ENCODE data around the gene CDK11A.
"Not testable (repeated sequence)": the region's sequence is repeated elsewhere in the genome, so short reads cannot be mapped to it uniquely, and the experiment has no call there.

Gene CDK11A

GRCh38 chr1:1676087-1676486 is 48.1 kb downstream of the CDK11A start:
- Histone ChIP-seq H3K4me1 (ENCODE audit: control insufficient read depth in 1 of 2, insufficient read depth in 2 of 2, low read length in 2 of 2) (peaks cover 0 to 13% of the 10 kb centered on the region in 2 donors), H3K36me3 (ENCODE audit: control insufficient read depth in 1 of 2, insufficient read depth in 2 of 2, low read length in 2 of 2) (peaks cover 7 to 18% of the 10 kb centered on the region in 2 donors)
- not testable (repeated sequence) for H3K27ac ChIP-seq (ENCODE audit: low read length); H3K4me3 ChIP-seq (ENCODE audit: low read depth in 1 of 2, low read length in 2 of 2); H3K27me3 ChIP-seq (ENCODE audit: low read depth, low read length); H3K9me3 ChIP-seq (ENCODE audit: control insufficient read depth in 1 of 2, low read length in 2 of 2)

GRCh38 chr1:1675218-1675617 is 48.9 kb downstream of the CDK11A start:
- H3K4me3 ChIP-seq (ENCODE audit: low read depth in 1 of 2, low read length in 2 of 2); H3K9me3 ChIP-seq (ENCODE audit: control insufficient read depth in 1 of 2, low read length in 2 of 2); H3K27me3 ChIP-seq (ENCODE audit: low read depth, low read length); H3K27ac ChIP-seq (ENCODE audit: low read length): not testable (repeated sequence)
- peaks cover 0 to 10% of the 10 kb centered on the region in 2 donors for H3K4me1 ChIP-seq (ENCODE audit: control insufficient read depth in 1 of 2, insufficient read depth in 2 of 2, low read length in 2 of 2)
- peaks cover 8 to 24% of the 10 kb centered on the region in 2 donors for H3K36me3 ChIP-seq (ENCODE audit: control insufficient read depth in 1 of 2, insufficient read depth in 2 of 2, low read length in 2 of 2)

GRCh38 chr1:1674806-1675205 is 49.4 kb downstream of the CDK11A start:
- Histone ChIP-seq H3K36me3 (ENCODE audit: control insufficient read depth in 1 of 2, insufficient read depth in 2 of 2, low read length in 2 of 2) (peaks cover 10 to 25% of the 10 kb centered on the region in 2 donors), H3K4me1 (ENCODE audit: control insufficient read depth in 1 of 2, insufficient read depth in 2 of 2, low read length in 2 of 2) (peaks cover 0 to 10% of the 10 kb centered on the region in 2 donors)
- H3K9me3 ChIP-seq (ENCODE audit: control insufficient read depth in 1 of 2, low read length in 2 of 2); H3K27ac ChIP-seq (ENCODE audit: low read length); H3K27me3 ChIP-seq (ENCODE audit: low read depth, low read length); H3K4me3 ChIP-seq (ENCODE audit: low read depth in 1 of 2, low read length in 2 of 2): not testable (repeated sequence)

GRCh38 chr1:1672181-1672965 is 51.8 kb downstream of the CDK11A start:
- H3K4me1 ChIP-seq (ENCODE audit: control insufficient read depth in 1 of 2, insufficient read depth in 2 of 2, low read length in 2 of 2): no peaks in the 10 kb centered on the region
- no peaks in the 10 kb centered on the region for H3K27me3 ChIP-seq (ENCODE audit: low read depth, low read length)
- no peaks in the 10 kb centered on the region for H3K9me3 ChIP-seq (ENCODE audit: control insufficient read depth in 1 of 2, low read length in 2 of 2)
- H3K27ac ChIP-seq (ENCODE audit: low read length): no peak overlapping the region
- H3K4me3 ChIP-seq (ENCODE audit: low read depth in 1 of 2, low read length in 2 of 2): no peak overlapping the region
- H3K36me3 ChIP-seq (ENCODE audit: control insufficient read depth in 1 of 2, insufficient read depth in 2 of 2, low read length in 2 of 2): peaks cover 12 to 37% of the 10 kb centered on the region in 2 donors

- H3K4me1 ChIP-seq (ENCODE audit: control insufficient read depth in 1 of 2, insufficient read depth in 2 of 2, low read length in 2 of 2): no peaks in the 10 kb centered on the region
- no peaks in the 10 kb centered on the region for H3K27me3 ChIP-seq (ENCODE audit: low read depth, low read length)
- no peak overlapping the region for H3K4me3 ChIP-seq (ENCODE audit: low read depth in 1 of 2, low read length in 2 of 2)
- no peak overlapping the region for H3K27ac ChIP-seq (ENCODE audit: low read length)
- peaks cover 12 to 39% of the 10 kb centered on the region in 2 donors for H3K36me3 ChIP-seq (ENCODE audit: control insufficient read depth in 1 of 2, insufficient read depth in 2 of 2, low read length in 2 of 2)
- H3K9me3 ChIP-seq (ENCODE audit: control insufficient read depth in 1 of 2, low read length in 2 of 2): no peaks in the 10 kb centered on the region
These were observed 52.6 kb downstream of the CDK11A start for GRCh38 chr1:1671365-1672119.

DNA sequence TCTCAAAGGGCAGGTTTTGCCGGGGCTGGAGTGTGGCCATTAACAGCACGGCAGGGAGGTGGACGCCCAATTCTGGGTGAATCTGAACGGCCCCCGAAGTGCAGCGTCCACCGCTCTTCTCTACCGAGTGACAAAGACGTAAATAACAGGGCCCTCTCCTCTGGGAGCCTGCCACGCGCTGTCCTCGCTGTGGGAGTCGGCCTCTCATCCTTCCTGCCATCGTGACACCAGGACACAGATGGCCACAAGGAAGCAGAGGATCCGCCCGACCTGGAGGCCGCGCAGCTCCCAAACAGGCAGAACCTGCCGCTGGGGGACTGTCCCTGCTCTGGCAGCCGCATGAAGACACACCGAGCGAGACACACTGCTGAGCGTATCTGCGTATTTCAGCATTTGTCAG is 53.3 kb downstream of the CDK11A start:
- Histone ChIP-seq H3K36me3 (ENCODE audit: control insufficient read depth in 1 of 2, insufficient read depth in 2 of 2, low read length in 2 of 2) (peaks cover 19 to 44% of the 10 kb centered on the region in 2 donors), H3K4me1 (ENCODE audit: control insufficient read depth in 1 of 2, insufficient read depth in 2 of 2, low read length in 2 of 2) (no peaks in the 10 kb centered on the region), H3K9me3 (ENCODE audit: control insufficient read depth in 1 of 2, low read length in 2 of 2) (no peaks in the 10 kb centered on the region), H3K27me3 (ENCODE audit: low read depth, low read length) (no peaks in the 10 kb centered on the region), H3K4me3 (ENCODE audit: low read depth in 1 of 2, low read length in 2 of 2) (no peak overlapping the region), H3K27ac (ENCODE audit: low read length) (no peak overlapping the region)

- no peak overlapping the region for H3K27ac ChIP-seq (ENCODE audit: low read length)
- no peaks in the 10 kb centered on the region for H3K27me3 ChIP-seq (ENCODE audit: low read depth, low read length)
- peaks cover 24 to 55% of the 10 kb centered on the region in 2 donors for H3K36me3 ChIP-seq (ENCODE audit: control insufficient read depth in 1 of 2, insufficient read depth in 2 of 2, low read length in 2 of 2)
- H3K9me3 ChIP-seq (ENCODE audit: control insufficient read depth in 1 of 2, low read length in 2 of 2): no peaks in the 10 kb centered on the region
- no peaks in the 10 kb centered on the region for H3K4me1 ChIP-seq (ENCODE audit: control insufficient read depth in 1 of 2, insufficient read depth in 2 of 2, low read length in 2 of 2)
- no peak overlapping the region for H3K4me3 ChIP-seq (ENCODE audit: low read depth in 1 of 2, low read length in 2 of 2)
These were observed 54.4 kb downstream of the CDK11A start for GRCh38 chr1:1669468-1670440.

DNA sequence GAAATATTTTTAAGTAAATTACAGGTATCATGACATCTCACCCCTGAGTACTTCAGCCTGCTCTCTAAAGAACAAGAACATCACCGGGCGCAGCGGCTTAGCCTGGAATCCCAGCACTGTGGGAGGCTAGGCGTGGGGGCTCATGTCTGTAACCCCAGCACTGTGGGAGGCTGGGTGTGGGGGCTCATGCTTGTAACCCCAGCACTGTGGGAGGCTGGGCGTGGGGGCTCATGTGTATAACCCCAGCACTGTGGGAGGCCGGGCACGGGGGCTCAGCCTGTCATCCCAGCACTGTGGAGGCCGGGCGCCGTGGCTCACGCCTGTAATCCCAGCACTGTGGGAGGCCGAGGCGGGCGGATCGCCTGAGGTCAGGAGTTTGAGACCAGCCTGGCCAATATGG is 57.6 kb downstream of the CDK11A start:
- no peak overlapping the region for H3K4me3 ChIP-seq (ENCODE audit: low read depth in 1 of 2, low read length in 2 of 2)
- no peaks in the 10 kb centered on the region for H3K27me3 ChIP-seq (ENCODE audit: low read depth, low read length)
- no peaks in the 10 kb centered on the region for H3K4me1 ChIP-seq (ENCODE audit: control insufficient read depth in 1 of 2, insufficient read depth in 2 of 2, low read length in 2 of 2)
- H3K9me3 ChIP-seq (ENCODE audit: control insufficient read depth in 1 of 2, low read length in 2 of 2): no peaks in the 10 kb centered on the region
- H3K27ac ChIP-seq (ENCODE audit: low read length): no peak overlapping the region
- peaks cover 19 to 42% of the 10 kb centered on the region in 2 donors for H3K36me3 ChIP-seq (ENCODE audit: control insufficient read depth in 1 of 2, insufficient read depth in 2 of 2, low read length in 2 of 2)

- Histone ChIP-seq H3K27ac (ENCODE audit: low read length) (no peak overlapping the region), H3K27me3 (ENCODE audit: low read depth, low read length) (no peaks in the 10 kb centered on the region), H3K4me1 (ENCODE audit: control insufficient read depth in 1 of 2, insufficient read depth in 2 of 2, low read length in 2 of 2) (no peaks in the 10 kb centered on the region), H3K4me3 (ENCODE audit: low read depth in 1 of 2, low read length in 2 of 2) (no peak overlapping the region), H3K9me3 (ENCODE audit: control insufficient read depth in 1 of 2, low read length in 2 of 2) (no peaks in the 10 kb centered on the region), H3K36me3 (ENCODE audit: control insufficient read depth in 1 of 2, insufficient read depth in 2 of 2, low read length in 2 of 2) (peaks cover 16 to 35% of the 10 kb centered on the region in 2 donors)
These were observed 58.3 kb downstream of the CDK11A start for GRCh38 chr1:1665815-1666251.

GRCh38 chr1:1664941-1665814 is 59.0 kb downstream of the CDK11A start:
- no peak overlapping the region for H3K27ac ChIP-seq (ENCODE audit: low read length)
- no peaks in the 10 kb centered on the region for H3K9me3 ChIP-seq (ENCODE audit: control insufficient read depth in 1 of 2, low read length in 2 of 2)
- peaks cover 16 to 32% of the 10 kb centered on the region in 2 donors for H3K36me3 ChIP-seq (ENCODE audit: control insufficient read depth in 1 of 2, insufficient read depth in 2 of 2, low read length in 2 of 2)
- H3K4me3 ChIP-seq (ENCODE audit: low read depth in 1 of 2, low read length in 2 of 2): no peak overlapping the region
- H3K27me3 ChIP-seq (ENCODE audit: low read depth, low read length): no peaks in the 10 kb centered on the region
- no peaks in the 10 kb centered on the region for H3K4me1 ChIP-seq (ENCODE audit: control insufficient read depth in 1 of 2, insufficient read depth in 2 of 2, low read length in 2 of 2)

All from muscle layer of duodenum (tissue), 2 donors.